ENCODE results near the gene MIF4GD. TPM values are rescaled to one million over a fixed set of nuclear protein-coding genes. Genes with fewer than 3 reads are reported as not detected.
A peak's percentile ranks its signal among the peaks of the same experiment; 100 is the strongest.

Gene MIF4GD
- total RNA-seq: 10 to 100 TPM; 23.6 to 31.6 TPM

DNA sequence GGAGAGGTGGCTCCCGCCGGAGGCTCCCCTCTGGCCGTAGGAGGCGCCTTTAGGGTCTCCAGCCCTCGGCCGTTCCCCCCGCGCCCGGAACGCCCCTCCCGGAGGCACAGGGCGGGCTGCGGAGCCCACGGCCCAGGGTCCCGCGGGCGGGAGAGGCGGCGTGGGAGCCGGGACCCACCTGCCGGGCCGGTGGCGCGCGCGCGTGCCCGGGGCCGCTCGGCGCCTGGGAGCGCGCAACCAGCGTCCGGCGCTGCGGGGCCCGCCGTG, at the start of gene MIF4GD:
Gene MIF4GD, minus strand, starts transcription at position 266 of the 267 bp plus-strand sequence. CDS start 1,036 bp downstream, outside the sequence.
- no peak for ATAC-seq (replicated peaks)
- peak within 1 kb of the TSS; percentile 87 for H3K4me3 Mint-ChIP-seq

DNA sequence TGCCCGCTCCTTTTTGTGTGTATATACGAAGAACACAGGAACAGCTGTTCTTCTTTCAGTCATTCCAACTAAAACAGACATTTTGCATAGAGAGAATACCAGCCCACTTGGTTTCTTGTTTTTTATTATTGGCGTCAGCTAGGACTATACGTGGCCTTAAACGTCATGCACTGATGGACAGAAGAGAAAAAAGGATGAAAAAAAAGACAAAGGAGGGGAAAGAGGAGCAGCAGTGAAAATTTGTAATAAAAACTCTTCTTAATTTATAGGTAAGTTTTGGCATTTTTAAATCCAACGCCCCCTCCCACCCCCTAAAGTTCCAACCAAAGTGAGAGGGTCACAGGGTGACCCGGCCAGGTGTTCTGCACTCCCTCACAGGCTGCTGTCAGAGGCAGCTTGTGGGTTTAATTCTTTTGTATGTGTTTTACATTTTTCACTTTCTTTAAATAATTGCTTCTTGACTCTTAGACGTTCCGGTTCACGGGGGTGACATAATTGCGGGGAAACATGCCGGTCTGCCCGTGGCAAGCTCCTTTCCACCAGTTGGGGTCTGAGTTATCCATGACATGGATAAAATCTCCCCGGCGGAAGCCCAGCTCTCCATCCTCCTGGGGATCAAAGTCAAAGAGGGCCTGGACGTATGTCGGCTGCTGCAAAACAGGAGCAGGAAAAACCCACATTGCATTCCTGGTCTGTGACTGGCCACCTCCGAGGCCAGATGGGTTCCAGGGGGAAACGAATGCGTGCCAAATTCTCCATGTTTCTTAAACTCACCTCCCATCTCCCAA, 49.1 kb upstream of the MIF4GD start:
- Mint-ChIP-seq H3K27ac (peak overlapping the region; percentile 41), H3K4me1 (peaks cover 3% of the 10 kb centered on the region), H3K27me3 (no peaks in the 10 kb centered on the region)

More for the DNA sequence above, at the start of gene MIF4GD:
- Mint-ChIP-seq H3K9me3 (no peaks in the 10 kb centered on the region), H3K4me1 (peaks cover 20% of the 10 kb centered on the region), H3K36me3 (ENCODE audit: low read depth) (peaks cover 54% of the 10 kb centered on the region), H3K27ac (peak within 1 kb of the TSS; percentile 79), H3K27me3 (no peaks in the 10 kb centered on the region)

GRCh38 chr17:75318615-75319222, 47.7 kb upstream of the MIF4GD start:
- no peak for ATAC-seq (replicated peaks)
- Mint-ChIP-seq H3K27ac (peak overlapping the region; percentile 81), H3K4me1 (peaks cover 6% of the 10 kb centered on the region), H3K36me3 (ENCODE audit: low read depth) (peaks cover 65% of the 10 kb centered on the region), H3K27me3 (no peaks in the 10 kb centered on the region), H3K4me3 (no peak overlapping the region), H3K9me3 (no peaks in the 10 kb centered on the region)

More for the DNA sequence above, 49.1 kb upstream of the MIF4GD start:
- peaks cover 77% of the 10 kb centered on the region for H3K36me3 Mint-ChIP-seq (ENCODE audit: low read depth)
- H3K9me3 Mint-ChIP-seq: no peaks in the 10 kb centered on the region
- ATAC-seq (replicated peaks): no peak
- no peak overlapping the region for H3K4me3 Mint-ChIP-seq

- Mint-ChIP-seq H3K36me3 (ENCODE audit: low read depth) (peaks cover 60% of the 10 kb centered on the region), H3K4me3 (no peak overlapping the region), H3K27me3 (no peaks in the 10 kb centered on the region), H3K27ac (peak overlapping the region; percentile 81), H3K9me3 (no peaks in the 10 kb centered on the region), H3K4me1 (peaks cover 8% of the 10 kb centered on the region)
- ATAC-seq (replicated peaks): no peak
These were observed 47.2 kb upstream of the MIF4GD start for GRCh38 chr17:75318211-75318610.

- H3K4me3 Mint-ChIP-seq: no peak overlapping the region
- H3K9me3 Mint-ChIP-seq: no peaks in the 10 kb centered on the region
- peak overlapping the region; percentile 81 for H3K27ac Mint-ChIP-seq
- no peaks in the 10 kb centered on the region for H3K27me3 Mint-ChIP-seq
- H3K36me3 Mint-ChIP-seq (ENCODE audit: low read depth): peaks cover 55% of the 10 kb centered on the region
- H3K4me1 Mint-ChIP-seq: peaks cover 8% of the 10 kb centered on the region
- ATAC-seq (replicated peaks): no peak
These were observed 46.6 kb upstream of the MIF4GD start for GRCh38 chr17:75317671-75318070.

- Mint-ChIP-seq H3K36me3 (ENCODE audit: low read depth) (peaks cover 41% of the 10 kb centered on the region), H3K4me1 (peaks cover 8% of the 10 kb centered on the region), H3K27ac (no peak overlapping the region), H3K27me3 (no peaks in the 10 kb centered on the region), H3K4me3 (peak overlapping the region; percentile 14), H3K9me3 (no peaks in the 10 kb centered on the region)
- ATAC-seq (replicated peaks): peak; percentile 37
These were observed 45.2 kb upstream of the MIF4GD start for GRCh38 chr17:75316253-75316652.

- H3K36me3 Mint-ChIP-seq (ENCODE audit: low read depth): peaks cover 35% of the 10 kb centered on the region
- no peak overlapping the region for H3K27ac Mint-ChIP-seq
- no peaks in the 10 kb centered on the region for H3K9me3 Mint-ChIP-seq
- peak; percentile 79 for ATAC-seq (replicated peaks)
- H3K27me3 Mint-ChIP-seq: no peaks in the 10 kb centered on the region
- H3K4me3 Mint-ChIP-seq: peak overlapping the region; percentile 14
- peaks cover 8% of the 10 kb centered on the region for H3K4me1 Mint-ChIP-seq
These were observed 44.7 kb upstream of the MIF4GD start for GRCh38 chr17:75315541-75316243.

DNA sequence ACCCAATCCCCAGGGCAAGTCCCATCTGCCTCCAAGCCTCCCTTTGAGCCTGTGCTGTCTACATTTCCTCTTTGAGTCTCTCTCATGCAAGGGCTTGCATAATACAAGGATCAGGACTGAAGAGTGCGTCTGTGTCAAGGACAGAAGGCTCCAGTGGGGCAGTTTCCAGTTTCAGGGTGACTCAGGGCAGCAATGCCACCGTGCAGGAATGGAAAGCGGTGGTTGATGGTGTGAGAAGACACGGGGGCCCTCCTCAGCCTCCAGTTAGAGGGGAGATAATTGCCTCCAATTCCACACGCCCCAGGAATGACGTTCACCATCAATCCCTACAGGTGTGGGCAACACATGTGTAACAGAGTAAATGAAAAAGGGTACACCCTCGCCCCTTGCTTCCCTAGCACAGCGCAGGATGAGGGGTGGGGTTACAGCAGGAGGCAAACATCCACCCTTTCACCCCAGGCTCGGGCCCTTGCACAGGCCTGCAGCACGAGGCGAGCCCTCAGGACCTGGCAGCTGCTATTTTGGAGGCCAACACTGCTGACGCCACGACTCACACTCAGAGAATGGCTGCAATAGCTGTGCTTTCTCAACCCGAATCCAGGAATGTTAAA, 43.0 kb upstream of the MIF4GD start:
- Mint-ChIP-seq H3K27me3 (no peaks in the 10 kb centered on the region), H3K36me3 (ENCODE audit: low read depth) (peaks cover 20% of the 10 kb centered on the region), H3K4me1 (peaks cover 8% of the 10 kb centered on the region), H3K4me3 (no peak overlapping the region), H3K27ac (peak overlapping the region; percentile 23), H3K9me3 (no peaks in the 10 kb centered on the region)
- peak; percentile 45 for ATAC-seq (replicated peaks)

GRCh38 chr17:75308732-75309629, 38.0 kb upstream of the MIF4GD start:
- Mint-ChIP-seq H3K36me3 (ENCODE audit: low read depth) (no peaks in the 10 kb centered on the region), H3K27ac (peak overlapping the region; percentile 72), H3K9me3 (no peaks in the 10 kb centered on the region), H3K4me3 (no peak overlapping the region), H3K27me3 (no peaks in the 10 kb centered on the region), H3K4me1 (peaks cover 5% of the 10 kb centered on the region)
- no peak for ATAC-seq (replicated peaks)

- H3K4me1 Mint-ChIP-seq: no peaks in the 10 kb centered on the region
- no peak overlapping the region for H3K4me3 Mint-ChIP-seq
- H3K9me3 Mint-ChIP-seq: no peaks in the 10 kb centered on the region
- ATAC-seq (replicated peaks): no peak
- H3K27ac Mint-ChIP-seq: peak overlapping the region; percentile 41
- no peaks in the 10 kb centered on the region for H3K36me3 Mint-ChIP-seq (ENCODE audit: low read depth)
- H3K27me3 Mint-ChIP-seq: no peaks in the 10 kb centered on the region
These were observed 37.1 kb upstream of the MIF4GD start for GRCh38 chr17:75307957-75308731.

GRCh38 chr17:75301502-75302206, 30.6 kb upstream of the MIF4GD start:
- no peak for ATAC-seq (replicated peaks)
- no peak overlapping the region for H3K4me3 Mint-ChIP-seq
- no peaks in the 10 kb centered on the region for H3K9me3 Mint-ChIP-seq
- peaks cover 8% of the 10 kb centered on the region for H3K4me1 Mint-ChIP-seq
- H3K27ac Mint-ChIP-seq: no peak overlapping the region
- H3K36me3 Mint-ChIP-seq (ENCODE audit: low read depth): peaks cover 7% of the 10 kb centered on the region
- no peaks in the 10 kb centered on the region for H3K27me3 Mint-ChIP-seq

- Mint-ChIP-seq H3K27ac (no peak overlapping the region), H3K4me1 (peaks cover 8% of the 10 kb centered on the region), H3K4me3 (no peak overlapping the region), H3K9me3 (no peaks in the 10 kb centered on the region), H3K36me3 (ENCODE audit: low read depth) (peaks cover 7% of the 10 kb centered on the region), H3K27me3 (no peaks in the 10 kb centered on the region)
- no peak for ATAC-seq (replicated peaks)
These were observed 30.0 kb upstream of the MIF4GD start for GRCh38 chr17:75301049-75301448.

- no peak overlapping the region for H3K4me3 Mint-ChIP-seq
- no peaks in the 10 kb centered on the region for H3K9me3 Mint-ChIP-seq
- H3K4me1 Mint-ChIP-seq: peaks cover 9% of the 10 kb centered on the region
- peaks cover 7% of the 10 kb centered on the region for H3K36me3 Mint-ChIP-seq (ENCODE audit: low read depth)
- no peak for ATAC-seq (replicated peaks)
- H3K27me3 Mint-ChIP-seq: no peaks in the 10 kb centered on the region
- no peak overlapping the region for H3K27ac Mint-ChIP-seq
These were observed 29.2 kb upstream of the MIF4GD start for GRCh38 chr17:75300280-75300679.

All from activated T-helper 17 cell treated with anti-CD3 and anti-CD28 coated beads, Interleukin-2, amount 50 U/mL, for 72 hours (primary cell).